Measurements from ENCODE around the gene FBXW9. TPM values are rescaled to one million over a fixed set of nuclear protein-coding genes. Genes with fewer than 3 reads are reported as not detected.
"Not testable (repeated sequence)": the region's sequence is repeated elsewhere in the genome, so short reads cannot be mapped to it uniquely, and the experiment has no call there.

The FBXW9 gene
- total RNA-seq, 1 experiment from 2014 or later = 6.7 TPM

DNA sequence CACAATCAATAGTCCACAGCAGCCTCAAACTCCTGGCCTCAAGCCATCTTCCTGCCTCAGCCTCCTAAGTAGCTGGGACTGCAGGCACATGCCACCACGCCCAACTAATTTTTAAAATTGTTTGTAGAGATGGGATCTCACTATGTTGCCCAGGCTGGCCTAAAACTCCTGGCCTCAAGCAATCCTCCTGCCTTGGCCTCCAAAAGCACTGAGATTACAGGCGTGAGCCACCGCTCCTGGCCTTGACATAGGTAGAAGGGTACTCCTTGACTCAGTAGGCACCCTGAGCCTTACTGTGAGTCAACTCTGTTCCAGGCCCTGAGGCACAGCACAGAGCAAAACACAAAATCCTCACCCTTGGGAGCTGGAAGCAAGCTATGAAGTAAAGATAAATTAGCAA lies 19.5 kb upstream of the FBXW9 start:
- H3K4me3 Mint-ChIP-seq (ENCODE audit: low read depth, unreplicated experiment) = no peak overlapping the region
- intact Hi-C loops (cut with micrococcal nuclease; ENCODE audit: unreplicated experiment) = no loop called here
- H3K9me3 Mint-ChIP-seq (ENCODE audit: low read depth, unreplicated experiment) = no peaks in the 10 kb centered on the region
- BruUV-seq (replicated peaks) = no TSS peak
- H3K27ac Mint-ChIP-seq (ENCODE audit: unreplicated experiment) = no peak overlapping the region
- H3K27me3 Mint-ChIP-seq (ENCODE audit: unreplicated experiment) = no peaks in the 10 kb centered on the region
- CTCF ChIA-PET = no interaction called here
- peaks cover 31% of the 10 kb centered on the region for H3K36me3 Mint-ChIP-seq (ENCODE audit: insufficient read depth, unreplicated experiment)
- H3K4me1 Mint-ChIP-seq (ENCODE audit: low read depth, unreplicated experiment) = peaks cover 6% of the 10 kb centered on the region
- DNase-seq = no peak
- TF ChIP-seq, protein P1, sequence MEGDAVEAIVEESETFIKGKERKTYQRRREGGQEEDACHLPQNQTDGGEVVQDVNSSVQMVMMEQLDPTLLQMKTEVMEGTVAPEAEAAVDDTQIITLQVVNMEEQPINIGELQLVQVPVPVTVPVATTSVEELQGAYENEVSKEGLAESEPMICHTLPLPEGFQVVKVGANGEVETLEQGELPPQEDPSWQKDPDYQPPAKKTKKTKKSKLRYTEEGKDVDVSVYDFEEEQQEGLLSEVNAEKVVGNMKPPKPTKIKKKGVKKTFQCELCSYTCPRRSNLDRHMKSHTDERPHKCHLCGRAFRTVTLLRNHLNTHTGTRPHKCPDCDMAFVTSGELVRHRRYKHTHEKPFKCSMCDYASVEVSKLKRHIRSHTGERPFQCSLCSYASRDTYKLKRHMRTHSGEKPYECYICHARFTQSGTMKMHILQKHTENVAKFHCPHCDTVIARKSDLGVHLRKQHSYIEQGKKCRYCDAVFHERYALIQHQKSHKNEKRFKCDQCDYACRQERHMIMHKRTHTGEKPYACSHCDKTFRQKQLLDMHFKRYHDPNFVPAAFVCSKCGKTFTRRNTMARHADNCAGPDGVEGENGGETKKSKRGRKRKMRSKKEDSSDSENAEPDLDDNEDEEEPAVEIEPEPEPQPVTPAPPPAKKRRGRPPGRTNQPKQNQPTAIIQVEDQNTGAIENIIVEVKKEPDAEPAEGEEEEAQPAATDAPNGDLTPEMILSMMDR (IDR thresholded peaks at IDR 0.05; ENCODE audit: unreplicated experiment) = no peak

DNA sequence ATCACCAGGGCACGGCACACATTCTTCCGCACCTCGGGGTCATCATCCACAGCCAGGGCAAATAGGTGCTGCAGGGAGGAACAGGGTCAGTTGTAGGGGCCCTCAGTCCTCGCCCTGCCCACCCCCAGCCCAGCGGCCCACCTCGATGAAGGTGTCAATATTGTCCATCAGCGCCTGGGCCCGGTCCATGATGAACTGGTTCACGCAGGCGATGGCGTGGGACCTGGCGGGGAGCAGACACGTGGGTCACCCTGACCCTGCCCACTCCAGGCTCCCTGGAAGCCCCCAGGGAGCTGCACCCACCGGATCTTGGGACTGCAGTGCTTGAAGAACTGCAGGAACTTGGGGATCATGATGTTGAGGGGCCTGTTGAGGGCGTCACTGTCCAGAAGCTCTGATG lies 18.7 kb upstream of the FBXW9 start:
- CTCF ChIA-PET = no interaction called here
- H3K27me3 Mint-ChIP-seq (ENCODE audit: unreplicated experiment) = no peaks in the 10 kb centered on the region
- H3K36me3 Mint-ChIP-seq (ENCODE audit: insufficient read depth, unreplicated experiment) = peaks cover 35% of the 10 kb centered on the region
- no peaks in the 10 kb centered on the region for H3K9me3 Mint-ChIP-seq (ENCODE audit: low read depth, unreplicated experiment)
- TF ChIP-seq, protein P1 (IDR thresholded peaks at IDR 0.05; ENCODE audit: unreplicated experiment) = no peak
- no TSS peak for BruUV-seq (replicated peaks)
- H3K27ac Mint-ChIP-seq (ENCODE audit: unreplicated experiment) = no peak overlapping the region
- H3K4me3 Mint-ChIP-seq (ENCODE audit: low read depth, unreplicated experiment) = no peak overlapping the region
- intact Hi-C loops (cut with micrococcal nuclease; ENCODE audit: unreplicated experiment) = no loop called here
- H3K4me1 Mint-ChIP-seq (ENCODE audit: low read depth, unreplicated experiment) = no peaks in the 10 kb centered on the region
- no peak for DNase-seq

DNA sequence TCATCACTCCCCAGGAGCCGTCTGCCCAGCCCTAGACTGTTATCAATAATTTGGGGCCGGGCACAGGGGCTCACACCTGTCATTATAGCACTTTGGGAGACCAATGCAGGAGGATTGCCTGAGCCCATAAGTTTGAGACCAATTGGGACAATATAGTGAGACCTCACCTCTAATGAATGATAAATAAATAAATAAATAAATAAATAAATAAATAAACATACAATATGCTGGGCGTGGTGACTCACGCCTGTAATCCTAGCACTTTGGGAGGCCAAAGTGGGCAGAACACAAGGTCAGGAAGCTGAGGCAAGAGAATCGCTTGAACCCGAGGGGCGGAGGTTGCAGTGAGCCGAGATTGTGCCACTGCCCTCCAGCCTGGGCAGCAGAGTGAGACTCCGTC lies 16.9 kb upstream of the FBXW9 start:
- intact Hi-C loops (cut with micrococcal nuclease; ENCODE audit: unreplicated experiment); CTCF ChIA-PET; DNase-seq; H3K4me1 Mint-ChIP-seq (ENCODE audit: low read depth, unreplicated experiment); BruUV-seq (replicated peaks); H3K4me3 Mint-ChIP-seq (ENCODE audit: low read depth, unreplicated experiment); H3K9me3 Mint-ChIP-seq (ENCODE audit: low read depth, unreplicated experiment); H3K27me3 Mint-ChIP-seq (ENCODE audit: unreplicated experiment); H3K27ac Mint-ChIP-seq (ENCODE audit: unreplicated experiment): not testable (repeated sequence)
- peaks cover 44% of the 10 kb centered on the region for H3K36me3 Mint-ChIP-seq (ENCODE audit: insufficient read depth, unreplicated experiment)

DNA sequence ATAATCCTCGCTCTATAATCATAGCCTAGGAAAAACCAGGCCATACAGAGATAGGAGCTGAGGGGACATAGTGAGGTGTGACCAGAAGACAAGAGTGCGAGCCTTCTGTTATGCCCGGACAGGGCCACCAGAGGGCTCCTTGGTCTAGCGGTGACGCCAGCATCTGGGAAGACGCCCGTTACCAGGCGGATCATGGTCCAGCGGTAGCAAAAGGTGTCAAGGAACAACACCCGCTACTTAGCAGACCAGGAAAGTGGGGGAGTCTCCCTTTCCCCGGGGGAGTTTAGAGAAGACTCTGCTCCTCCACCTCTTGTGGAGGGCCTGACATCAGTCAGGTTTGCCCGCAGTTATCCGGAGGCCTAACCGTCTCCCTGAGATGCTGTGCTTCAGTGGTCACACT lies 15.6 kb upstream of the FBXW9 start:
- peak; percentile 37 for DNase-seq
- BruUV-seq (replicated peaks); H3K4me3 Mint-ChIP-seq (ENCODE audit: low read depth, unreplicated experiment); intact Hi-C loops (cut with micrococcal nuclease; ENCODE audit: unreplicated experiment); CTCF ChIA-PET; H3K4me1 Mint-ChIP-seq (ENCODE audit: low read depth, unreplicated experiment); H3K27ac Mint-ChIP-seq (ENCODE audit: unreplicated experiment); H3K27me3 Mint-ChIP-seq (ENCODE audit: unreplicated experiment); H3K9me3 Mint-ChIP-seq (ENCODE audit: low read depth, unreplicated experiment): not testable (repeated sequence)
- H3K36me3 Mint-ChIP-seq (ENCODE audit: insufficient read depth, unreplicated experiment) = peaks cover 50% of the 10 kb centered on the region

DNA sequence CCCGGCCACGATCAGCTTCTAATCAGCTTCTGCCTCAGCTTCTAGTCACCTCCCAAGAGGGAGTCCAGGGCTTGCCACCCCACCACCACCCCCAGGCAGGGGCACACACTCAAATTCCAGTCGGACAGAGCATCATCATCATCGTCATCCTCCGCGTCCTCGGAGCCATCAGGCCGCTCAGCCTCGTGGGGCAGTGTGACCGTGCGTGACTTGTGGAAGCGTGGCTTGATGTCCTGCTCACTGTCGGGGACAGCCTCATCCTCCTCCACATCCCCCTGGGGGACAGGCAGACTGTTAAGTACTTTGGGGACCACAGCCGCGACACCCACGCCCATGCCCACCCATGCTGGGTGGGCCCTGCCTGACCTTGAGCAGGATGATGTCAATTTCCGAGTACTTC lies 14.8 kb upstream of the FBXW9 start:
- H3K36me3 Mint-ChIP-seq (ENCODE audit: insufficient read depth, unreplicated experiment) = peaks cover 49% of the 10 kb centered on the region
- no peaks in the 10 kb centered on the region for H3K9me3 Mint-ChIP-seq (ENCODE audit: low read depth, unreplicated experiment)
- BruUV-seq (replicated peaks) = no TSS peak
- H3K4me1 Mint-ChIP-seq (ENCODE audit: low read depth, unreplicated experiment) = no peaks in the 10 kb centered on the region
- H3K27ac Mint-ChIP-seq (ENCODE audit: unreplicated experiment) = no peak overlapping the region
- intact Hi-C loops (cut with micrococcal nuclease; ENCODE audit: unreplicated experiment) = no loop called here
- no peaks in the 10 kb centered on the region for H3K27me3 Mint-ChIP-seq (ENCODE audit: unreplicated experiment)
- DNase-seq = no peak
- CTCF ChIA-PET = no interaction called here
- no peak overlapping the region for H3K4me3 Mint-ChIP-seq (ENCODE audit: low read depth, unreplicated experiment)
- TF ChIP-seq, protein P1 (IDR thresholded peaks at IDR 0.05; ENCODE audit: unreplicated experiment) = no peak

Measured in Calu3 (cell line).